GM21619 (cell line): Measurements from ENCODE around the gene ADCY1.
A peak's percentile ranks its signal among the peaks of the same experiment; 100 is the strongest.
"Not testable (repeated sequence)": the region's sequence is repeated elsewhere in the genome, so short reads cannot be mapped to it uniquely, and the experiment has no call there.

Experiments used
- ATAC-seq: cut with Tn5 transposase; IDR thresholded peaks from one replicate; pipeline ENCODE4 v1.9.1; 2021; ENCODE audit not compliant: unreplicated experiment

Gene ADCY1

GRCh38 chr7:45573661-45574415 is at the start of gene ADCY1:
TSS of gene ADCY1 (plus strand) at chr7:45574368. CDS start at chr7:45574544, 176 bp downstream.
- ATAC-seq: no peak

DNA sequence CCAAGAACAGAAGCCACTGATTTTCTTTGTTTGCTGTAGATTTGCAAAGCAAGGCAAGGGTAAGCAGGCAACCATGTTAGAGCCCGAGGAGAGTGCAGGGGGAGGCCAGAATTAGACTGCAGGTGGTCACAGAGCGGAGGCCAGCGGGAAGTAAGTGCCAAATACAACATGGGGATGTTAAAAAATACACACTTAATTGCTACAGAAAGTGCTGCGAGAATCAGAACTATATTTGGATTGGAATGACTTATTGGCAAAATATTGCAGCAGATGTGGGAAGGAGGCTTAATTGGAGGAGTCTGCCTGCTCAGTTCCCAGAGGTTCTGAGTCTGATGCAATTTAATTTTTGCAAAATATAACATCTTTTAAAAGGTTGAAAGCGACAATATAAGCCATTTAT is 49.7 kb upstream of the ADCY1 start:
- ATAC-seq: no peak

DNA sequence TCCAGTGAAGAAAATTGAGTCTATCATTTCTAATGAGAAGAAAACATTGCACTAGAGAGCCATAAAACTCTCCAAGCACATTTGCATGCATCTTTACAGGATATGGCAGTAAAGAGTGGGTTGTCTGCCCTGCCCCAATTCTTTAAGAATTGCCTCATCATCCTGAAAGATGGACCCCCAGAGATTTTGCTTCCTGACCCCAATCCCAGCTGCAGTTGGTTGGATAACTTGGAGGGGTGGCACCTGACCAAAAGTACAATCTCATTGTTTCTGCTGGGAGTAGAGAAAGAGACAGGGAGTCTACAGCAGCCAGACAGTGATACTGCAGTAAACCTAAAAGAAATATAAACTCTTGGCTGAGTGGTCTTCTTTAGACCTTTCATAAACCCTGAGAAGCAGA is 49.1 kb upstream of the ADCY1 start:
- ATAC-seq: no peak

DNA sequence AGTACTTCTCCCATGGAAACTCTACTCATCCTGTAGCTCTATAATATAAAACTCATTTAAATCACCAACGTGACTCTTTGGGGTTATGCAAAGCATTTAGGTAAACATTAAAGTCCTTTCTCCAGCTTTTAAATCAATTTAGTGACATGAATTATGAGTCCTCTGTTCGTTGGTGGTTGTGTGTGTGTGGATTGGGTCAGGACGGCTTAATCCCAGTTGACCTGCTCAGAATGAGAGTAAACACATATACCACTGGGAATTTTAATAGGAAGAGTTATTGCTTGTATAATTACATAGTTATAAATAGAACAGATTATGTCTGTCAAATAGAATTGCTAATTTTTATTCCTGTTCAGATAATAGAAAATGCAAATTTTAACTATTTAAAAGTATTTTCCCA is 30.7 kb upstream of the ADCY1 start:
- ATAC-seq: no peak

DNA sequence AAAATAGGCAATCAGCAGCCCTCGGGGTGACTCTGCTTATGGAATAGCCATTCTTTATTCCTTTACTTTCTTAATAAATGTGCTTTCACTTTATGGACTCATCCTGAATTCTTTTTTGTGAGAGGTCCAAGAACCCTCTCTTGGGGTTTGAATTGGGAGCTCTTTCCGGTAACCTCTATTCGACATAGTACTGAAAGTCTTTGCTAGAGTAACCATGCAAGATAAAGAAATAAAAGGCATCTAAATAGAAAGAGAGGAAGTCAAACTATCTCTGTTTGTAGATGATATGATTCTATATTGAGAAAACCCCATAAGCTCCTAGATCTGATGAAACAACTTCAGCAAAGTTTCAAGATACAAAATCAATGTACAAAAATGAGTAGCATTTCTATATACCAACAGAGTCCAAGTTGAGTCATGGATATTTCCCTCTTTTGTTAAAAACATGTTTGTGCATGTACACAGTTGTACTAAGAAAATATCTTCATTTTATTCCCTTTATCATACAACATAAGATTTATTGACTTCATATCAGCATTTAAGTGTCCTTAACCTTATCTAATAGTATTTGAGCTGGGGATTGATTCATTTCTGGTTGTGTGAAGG is 29.0 kb upstream of the ADCY1 start:
- peak; percentile 52 for ATAC-seq

DNA sequence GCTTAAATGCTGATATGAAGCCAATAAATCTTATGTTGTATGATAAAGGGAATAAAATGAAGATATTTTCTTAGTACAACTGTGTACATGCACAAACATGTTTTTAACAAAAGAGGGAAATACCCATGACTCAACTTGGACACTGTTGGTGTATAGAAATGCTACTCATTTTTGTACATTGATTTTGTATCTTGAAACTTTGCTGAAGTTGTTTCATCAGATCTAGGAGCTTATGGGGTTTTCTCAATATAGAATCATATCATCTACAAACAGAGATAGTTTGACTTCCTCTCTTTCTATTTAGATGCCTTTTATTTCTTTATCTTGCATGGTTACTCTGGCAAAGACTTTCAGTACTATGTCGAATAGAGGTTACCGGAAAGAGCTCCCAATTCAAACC is 25.3 kb upstream of the ADCY1 start:
- not testable (repeated sequence) for ATAC-seq

GRCh38 chr7:45563401-45563800 is 10.8 kb upstream of the ADCY1 start:
- ATAC-seq: no peak

GRCh38 chr7:45563941-45564461 is 10.2 kb upstream of the ADCY1 start:
- no peak for ATAC-seq

GRCh38 chr7:45564485-45564884 is 9.7 kb upstream of the ADCY1 start:
- ATAC-seq: no peak

GRCh38 chr7:45564886-45565455 is 9.2 kb upstream of the ADCY1 start:
- ATAC-seq: no peak

GRCh38 chr7:45566386-45566785 is 7.8 kb upstream of the ADCY1 start:
- ATAC-seq: no peak

DNA sequence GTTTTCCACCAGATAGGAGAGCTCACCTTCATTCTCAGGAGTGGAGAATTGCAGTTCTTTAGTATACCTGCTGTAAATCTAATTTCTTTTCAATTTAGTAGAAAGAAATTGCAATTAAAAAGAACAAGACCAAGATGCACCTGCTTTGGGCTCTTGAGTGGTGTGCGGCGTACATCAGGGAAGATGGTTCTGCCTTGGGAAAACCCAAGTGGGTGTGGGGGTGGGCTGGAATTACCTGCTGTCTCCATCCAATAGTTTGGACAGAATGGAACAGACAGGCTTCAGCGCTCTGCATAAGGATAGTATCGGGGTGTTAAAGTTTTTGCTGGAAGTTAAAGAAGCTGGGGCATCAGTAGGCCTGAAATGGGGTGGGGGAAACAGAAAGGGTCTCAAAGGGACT is 7.2 kb upstream of the ADCY1 start:
- no peak for ATAC-seq

DNA sequence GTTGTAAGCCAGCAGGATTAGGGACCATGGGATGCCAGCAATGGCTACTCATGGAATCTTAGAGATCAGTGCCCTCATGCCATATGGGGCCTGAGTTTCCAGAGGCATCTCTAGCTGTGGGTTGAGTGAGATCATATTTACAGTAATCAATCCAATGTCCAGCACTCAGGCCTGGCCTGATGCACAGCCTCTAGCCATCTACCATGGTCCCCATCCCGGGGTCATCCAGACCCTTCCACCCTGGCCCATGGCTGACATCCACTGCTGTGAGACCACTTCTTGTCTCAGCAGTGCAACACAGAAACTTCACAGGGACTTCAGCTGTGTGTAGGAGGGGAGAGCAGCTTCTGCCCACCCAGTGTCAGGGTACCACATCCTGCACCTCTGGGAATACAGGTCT is 6.5 kb upstream of the ADCY1 start:
- no peak for ATAC-seq

DNA sequence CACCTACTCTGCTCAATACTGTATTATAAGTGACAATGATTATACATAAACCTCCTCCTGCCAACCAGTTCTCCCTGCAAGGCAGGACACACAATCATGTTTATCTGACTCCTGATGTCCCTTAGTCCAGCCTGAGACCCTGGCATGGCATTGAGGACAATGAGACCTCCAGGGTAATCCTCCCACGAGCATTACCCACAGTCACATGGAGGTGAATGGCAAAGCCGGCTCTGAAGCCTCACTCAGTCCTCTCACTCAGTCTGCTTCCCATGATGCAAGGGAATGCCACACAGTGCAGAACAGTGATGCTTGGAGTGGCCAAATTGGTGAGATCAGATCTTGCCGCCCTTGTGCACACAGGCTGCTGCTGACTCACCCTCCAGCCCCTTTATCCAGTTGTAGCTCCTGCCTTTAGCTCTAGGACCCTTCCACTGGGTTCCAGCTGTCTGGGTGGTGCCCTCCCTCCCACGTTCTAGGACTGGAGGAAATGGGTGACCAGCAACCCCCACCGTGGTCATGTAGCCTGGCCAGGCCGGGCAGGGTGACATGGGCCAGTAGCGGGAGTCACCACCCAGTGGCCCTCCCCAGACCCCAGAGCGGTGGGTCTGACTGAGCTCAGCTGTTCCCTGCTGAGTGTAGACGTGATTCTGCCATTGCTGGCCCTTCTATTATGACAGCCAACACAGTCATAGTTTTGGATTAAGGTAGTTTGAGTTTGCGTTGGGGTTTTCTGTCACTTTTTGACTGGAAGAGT is 5.5 kb upstream of the ADCY1 start:
- ATAC-seq: no peak

DNA sequence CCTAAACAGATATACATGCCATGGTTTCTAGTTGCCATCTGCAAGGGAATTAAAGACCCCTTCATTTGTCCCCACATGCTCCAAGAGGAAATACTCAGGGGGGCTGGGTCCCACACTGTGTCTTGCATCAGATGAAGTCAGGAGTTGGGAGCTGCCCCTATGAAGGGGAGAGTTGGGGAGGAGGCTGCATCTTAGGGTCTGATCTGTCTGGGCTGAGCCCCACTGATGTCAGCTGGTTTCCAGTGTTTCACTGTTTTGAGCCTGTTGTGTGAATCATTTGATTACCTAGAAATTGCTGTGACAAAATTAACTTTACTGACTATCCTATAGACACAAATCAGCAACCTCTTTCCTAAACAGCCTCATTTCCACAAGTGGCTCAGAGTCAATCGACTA is 4.9 kb upstream of the ADCY1 start:
- ATAC-seq: no peak

DNA sequence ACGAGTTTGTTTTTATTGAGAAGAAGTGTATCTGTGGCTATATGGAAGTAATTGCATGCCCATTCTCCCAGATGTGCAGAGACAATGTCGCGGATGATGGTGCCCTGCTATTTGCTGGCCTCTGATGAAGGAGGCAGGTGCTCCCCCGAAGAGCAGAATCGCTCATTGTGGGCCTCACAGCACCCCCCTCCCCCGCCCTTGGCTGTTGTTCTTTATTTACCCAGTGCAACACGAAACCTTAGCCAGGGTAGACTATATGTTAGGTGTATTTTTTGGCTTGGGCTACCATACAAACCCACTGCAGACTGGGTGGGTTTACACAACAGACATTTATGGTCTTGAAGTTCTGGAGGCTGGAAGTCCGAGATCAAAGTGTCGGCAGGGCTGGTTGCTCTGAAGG is 3.4 kb upstream of the ADCY1 start:
- ATAC-seq: no peak

- no peak for ATAC-seq
These were observed 964 bp upstream of the ADCY1 start for GRCh38 chr7:45573204-45573603.

- no peak for ATAC-seq
These were observed 174 bp downstream of the ADCY1 start for GRCh38 chr7:45574416-45574668.

GRCh38 chr7:45574669-45575500 is 717 bp downstream of the ADCY1 start:
- peak; percentile 50 for ATAC-seq

DNA sequence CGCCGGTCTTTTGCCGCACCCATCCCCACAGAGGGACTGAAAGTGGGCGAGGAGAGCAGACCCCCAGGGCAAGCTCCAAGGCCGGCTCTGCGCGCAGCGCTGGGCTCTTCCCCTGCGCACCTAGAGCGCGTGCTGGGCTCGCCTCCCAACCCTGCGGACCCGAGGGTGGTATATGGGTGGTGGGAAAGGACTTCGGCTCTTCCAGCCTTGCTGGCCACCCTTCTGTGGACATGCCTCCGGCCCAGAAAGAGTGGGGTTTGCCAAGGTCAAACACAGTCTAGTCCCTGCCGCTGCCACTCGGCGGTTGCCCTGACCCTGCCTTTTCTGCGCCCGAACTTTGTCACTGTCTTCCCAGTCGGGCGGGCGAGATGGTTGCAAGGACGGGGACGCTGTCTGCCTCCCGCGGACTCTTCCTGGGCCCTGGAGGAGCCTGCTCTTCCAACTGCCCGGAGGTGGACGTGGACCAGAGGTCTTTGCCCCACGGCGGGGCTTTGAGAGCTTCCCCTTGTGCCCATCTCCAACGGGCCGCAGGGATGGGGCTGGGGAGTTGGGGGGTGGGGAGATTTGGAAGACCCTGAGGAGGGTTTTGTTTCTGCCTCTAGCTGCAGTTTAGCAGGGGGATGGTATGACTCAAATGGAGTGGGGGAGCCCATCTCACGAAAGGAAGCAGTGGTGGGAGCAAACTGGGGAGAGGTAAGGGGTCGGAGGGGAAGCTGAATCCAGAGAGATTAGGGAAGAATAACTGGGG is 1.5 kb downstream of the ADCY1 start:
- no peak for ATAC-seq
